Measurements from ENCODE around the gene CSTA.

DNA sequence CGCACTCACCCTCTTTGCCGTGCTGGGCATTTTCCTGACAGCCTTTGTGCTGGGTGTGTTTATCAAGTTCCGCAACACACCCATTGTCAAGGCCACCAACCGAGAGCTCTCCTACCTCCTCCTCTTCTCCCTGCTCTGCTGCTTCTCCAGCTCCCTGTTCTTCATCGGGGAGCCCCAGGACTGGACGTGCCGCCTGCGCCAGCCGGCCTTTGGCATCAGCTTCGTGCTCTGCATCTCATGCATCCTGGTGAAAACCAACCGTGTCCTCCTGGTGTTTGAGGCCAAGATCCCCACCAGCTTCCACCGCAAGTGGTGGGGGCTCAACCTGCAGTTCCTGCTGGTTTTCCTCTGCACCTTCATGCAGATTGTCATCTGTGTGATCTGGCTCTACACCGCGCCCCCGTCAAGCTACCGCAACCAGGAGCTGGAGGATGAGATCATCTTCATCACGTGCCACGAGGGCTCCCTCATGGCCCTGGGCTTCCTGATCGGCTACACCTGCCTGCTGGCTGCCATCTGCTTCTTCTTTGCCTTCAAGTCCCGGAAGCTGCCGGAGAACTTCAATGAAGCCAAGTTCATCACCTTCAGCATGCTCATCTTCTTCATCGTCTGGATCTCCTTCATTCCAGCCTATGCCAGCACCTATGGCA is 41.1 kb upstream of the CSTA start:
- TF ChIP-seq, protein P1, sequence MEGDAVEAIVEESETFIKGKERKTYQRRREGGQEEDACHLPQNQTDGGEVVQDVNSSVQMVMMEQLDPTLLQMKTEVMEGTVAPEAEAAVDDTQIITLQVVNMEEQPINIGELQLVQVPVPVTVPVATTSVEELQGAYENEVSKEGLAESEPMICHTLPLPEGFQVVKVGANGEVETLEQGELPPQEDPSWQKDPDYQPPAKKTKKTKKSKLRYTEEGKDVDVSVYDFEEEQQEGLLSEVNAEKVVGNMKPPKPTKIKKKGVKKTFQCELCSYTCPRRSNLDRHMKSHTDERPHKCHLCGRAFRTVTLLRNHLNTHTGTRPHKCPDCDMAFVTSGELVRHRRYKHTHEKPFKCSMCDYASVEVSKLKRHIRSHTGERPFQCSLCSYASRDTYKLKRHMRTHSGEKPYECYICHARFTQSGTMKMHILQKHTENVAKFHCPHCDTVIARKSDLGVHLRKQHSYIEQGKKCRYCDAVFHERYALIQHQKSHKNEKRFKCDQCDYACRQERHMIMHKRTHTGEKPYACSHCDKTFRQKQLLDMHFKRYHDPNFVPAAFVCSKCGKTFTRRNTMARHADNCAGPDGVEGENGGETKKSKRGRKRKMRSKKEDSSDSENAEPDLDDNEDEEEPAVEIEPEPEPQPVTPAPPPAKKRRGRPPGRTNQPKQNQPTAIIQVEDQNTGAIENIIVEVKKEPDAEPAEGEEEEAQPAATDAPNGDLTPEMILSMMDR (IDR thresholded peaks at IDR 0.05; ENCODE audit: insufficient read depth, low read length): no peak
- no peak for TF ChIP-seq GABPA (IDR thresholded peaks at IDR 0.05; ENCODE audit: low read depth)

All from HL-60 (cell line).